Gastroesophageal sphincter (tissue), 4 donors: Measurements from ENCODE around the gene GARS1. TPM values are rescaled to one million over a fixed set of nuclear protein-coding genes. Genes with fewer than 3 reads are reported as not detected.

Experiments used
- ATAC-seq: fragments of 150-250 bp; one replicate; pipeline ENCODE4 v1.9.1; 2016; ENCODE audit warnings: mild to moderate bottlenecking, moderate library complexity
- H3K27ac ChIP-seq, 4 donors: fragments of 200-600 bp; sonication (generic) in 3 of 4; 1 replicate in 3 of 4; 2 replicates in 1 of 4; pipeline ENCODE4 v1.5.1; 2016 to 2019
- H3K27me3 ChIP-seq: fragments of 200-600 bp; sonication (generic); one replicate; pipeline ENCODE4 v1.5.1; 2019
- H3K36me3 ChIP-seq, 2 donors: fragments of 200-600 bp; sonication (generic); one replicate each; pipeline ENCODE4 v1.5.1; 2019; ENCODE audit warnings: control low read depth in 1 of 2
- H3K4me1 ChIP-seq, 3 donors: fragments of 200-600 bp; sonication (generic); 1 replicate in 2 of 3; 2 replicates in 1 of 3; pipeline ENCODE4 v1.5.1; 2016 to 2019; ENCODE audit warnings: control low read depth in 2 of 3
- H3K4me3 ChIP-seq, 2 donors: fragments of 200-600 bp; sonication (generic); one replicate each; pipeline ENCODE4 v1.5.1; 2019; ENCODE audit warnings: mild to moderate bottlenecking in 1 of 2, moderate library complexity in 1 of 2
- H3K9me3 ChIP-seq, 3 donors: fragments of 200-600 bp; sonication (generic); one replicate each; pipeline ENCODE4 v1.5.1; 2017 to 2019; ENCODE audit warnings: control low read depth in 2 of 3
- EP300 ChIP-seq: sonication (generic); formaldehyde crosslinking; IDR thresholded peaks from one replicate; pipeline ENCODE4 v1.6.1; 2017; ENCODE audit warnings: antibody characterized with exemption, mild to moderate bottlenecking
- POLR2A ChIP-seq, 2 donors: fragments of 450-650 bp; IDR thresholded peaks; one replicate each; pipeline ENCODE4 v1.6.1; 2017; ENCODE audit warnings: antibody characterized with exemption in 2 of 2, mild to moderate bottlenecking in 2 of 2, moderate library complexity in 1 of 2
- POLR2AphosphoS5 ChIP-seq: sonication (generic); formaldehyde crosslinking; IDR thresholded peaks from one replicate; pipeline ENCODE4 v1.6.1; 2017; ENCODE audit warnings: antibody characterized with exemption
- WGBS, 2 donors: methylation state at CpG; one replicate each; pipeline ENCODE4 v1.1.5; 2018; ENCODE audit warnings: low coverage in 1 of 2; 5-methylcytosine and 5-hydroxymethylcytosine counted together
- total RNA-seq, 4 donors: library from RNA; depleted of rRNA; stranded (reverse); fragments of >200 nt; gene quantifications; one replicate each; pipeline ENCODE4 v1.1.0, GENCODE V29; 2016
- TF ChIP-seq, protein P1 (sequence below), 4 experiments: fragments of 200-600 bp in 2 of 4; fragments of 450-650 bp in 2 of 4; sonication (generic) in 1 of 4; IDR thresholded peaks; one replicate each; pipeline ENCODE4 v1.5.1; 2017 to 2019; ENCODE audit warnings: antibody characterized with exemption in 4 of 4, mild to moderate bottlenecking in 2 of 4, moderate library complexity in 2 of 4

The GARS1 gene
- total RNA-seq, 4 donors from 2014 or later = 44.7 to 81.9 (median 49.7) TPM

DNA sequence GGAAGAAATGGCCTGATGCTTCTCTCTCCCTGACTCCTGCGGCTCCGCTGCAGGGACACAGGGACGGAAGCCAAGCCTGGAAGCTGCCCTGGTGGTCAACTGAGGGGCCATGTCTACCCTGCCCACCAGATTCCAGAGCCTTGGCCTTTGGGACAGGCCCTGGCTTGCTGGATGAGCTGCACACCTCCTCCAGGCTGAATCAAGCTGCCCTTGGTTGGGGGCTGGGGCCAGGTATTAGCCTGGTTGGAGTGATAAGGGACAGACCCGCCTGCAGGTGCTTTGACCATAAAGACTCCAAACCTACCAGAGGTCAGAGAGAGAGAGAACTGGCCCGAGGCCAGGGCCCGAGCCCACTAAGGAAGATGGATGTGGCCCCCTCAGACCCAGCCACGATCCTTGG is 57.5 kb downstream of the GARS1 start:
- no peak for ATAC-seq
- WGBS, 2 donors = 83 to 93% methylated on average over 3 to 5 of the region's 7 CpGs

DNA sequence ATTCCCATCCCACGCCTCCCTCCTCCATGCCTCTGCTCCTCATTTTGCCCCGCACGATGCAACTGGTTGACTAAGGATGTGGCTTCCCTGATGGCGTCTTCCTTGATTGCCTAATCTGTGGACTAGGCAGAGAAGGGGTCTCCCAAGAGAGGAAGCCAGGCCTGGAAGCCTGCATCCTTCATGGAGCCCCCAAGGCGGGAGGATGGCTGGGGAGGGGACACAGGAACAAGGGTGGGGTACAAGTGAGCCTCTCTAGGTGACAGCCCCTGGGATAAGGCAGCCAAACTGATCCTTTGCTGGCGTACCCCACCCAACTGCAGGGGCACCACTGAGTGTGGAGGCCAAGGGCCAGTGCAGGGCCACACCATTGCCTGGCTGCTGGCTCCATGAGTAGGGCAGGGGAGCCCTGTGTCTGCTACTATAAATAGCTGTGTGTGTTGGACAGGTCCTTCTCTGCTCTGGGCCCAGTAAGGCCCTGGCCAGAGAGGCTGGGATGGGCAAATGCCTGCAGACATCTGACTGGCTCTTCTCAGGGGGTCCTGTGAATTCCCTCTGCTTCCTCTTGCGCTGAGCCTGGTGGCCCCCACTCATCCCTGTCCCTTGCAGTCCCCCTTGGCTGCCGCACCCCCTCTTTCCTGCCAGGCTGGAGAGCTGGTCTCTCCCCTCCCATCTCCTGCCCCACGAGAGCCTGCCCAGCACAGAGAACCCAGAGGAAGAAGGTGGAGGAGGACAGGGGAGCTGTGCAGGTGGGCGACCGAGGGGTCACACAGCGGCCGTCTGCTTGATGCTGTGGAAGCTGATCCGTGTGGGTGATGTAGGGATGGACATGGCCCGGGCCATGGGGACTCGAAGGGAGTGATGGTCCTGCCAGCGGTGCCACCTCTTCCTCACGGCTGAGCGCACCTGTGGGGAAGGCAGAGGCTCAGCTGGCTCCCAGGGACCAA is 58.3 kb downstream of the GARS1 start:
- H3K4me1 ChIP-seq = no peaks in the 10 kb centered on the region
- H3K9me3 ChIP-seq = no peaks in the 10 kb centered on the region
- H3K27me3 ChIP-seq = no peaks in the 10 kb centered on the region
- no peak overlapping the region for H3K4me3 ChIP-seq
- TF ChIP-seq, protein P1, sequence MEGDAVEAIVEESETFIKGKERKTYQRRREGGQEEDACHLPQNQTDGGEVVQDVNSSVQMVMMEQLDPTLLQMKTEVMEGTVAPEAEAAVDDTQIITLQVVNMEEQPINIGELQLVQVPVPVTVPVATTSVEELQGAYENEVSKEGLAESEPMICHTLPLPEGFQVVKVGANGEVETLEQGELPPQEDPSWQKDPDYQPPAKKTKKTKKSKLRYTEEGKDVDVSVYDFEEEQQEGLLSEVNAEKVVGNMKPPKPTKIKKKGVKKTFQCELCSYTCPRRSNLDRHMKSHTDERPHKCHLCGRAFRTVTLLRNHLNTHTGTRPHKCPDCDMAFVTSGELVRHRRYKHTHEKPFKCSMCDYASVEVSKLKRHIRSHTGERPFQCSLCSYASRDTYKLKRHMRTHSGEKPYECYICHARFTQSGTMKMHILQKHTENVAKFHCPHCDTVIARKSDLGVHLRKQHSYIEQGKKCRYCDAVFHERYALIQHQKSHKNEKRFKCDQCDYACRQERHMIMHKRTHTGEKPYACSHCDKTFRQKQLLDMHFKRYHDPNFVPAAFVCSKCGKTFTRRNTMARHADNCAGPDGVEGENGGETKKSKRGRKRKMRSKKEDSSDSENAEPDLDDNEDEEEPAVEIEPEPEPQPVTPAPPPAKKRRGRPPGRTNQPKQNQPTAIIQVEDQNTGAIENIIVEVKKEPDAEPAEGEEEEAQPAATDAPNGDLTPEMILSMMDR (IDR thresholded peaks at IDR 0.05) = no peak
- TF ChIP-seq EP300 (no peak), POLR2A (IDR thresholded peaks at IDR 0.05) (no peak), POLR2AphosphoS5 (no peak)
- ATAC-seq = no peak
- no CpG with 5 or more reads among the region's 19 CpGs for WGBS, 2 donors
- no peaks in the 10 kb centered on the region for H3K36me3 ChIP-seq
- H3K27ac ChIP-seq = no peak overlapping the region

More for the DNA sequence above, 57.5 kb downstream of the GARS1 start:
- no peak overlapping the region for H3K27ac ChIP-seq
- H3K9me3 ChIP-seq = no peaks in the 10 kb centered on the region
- no peak for TF ChIP-seq EP300
- TF ChIP-seq, protein P1 (IDR thresholded peaks at IDR 0.05) = no peak
- no peak for TF ChIP-seq POLR2AphosphoS5
- no peak for TF ChIP-seq POLR2A (IDR thresholded peaks at IDR 0.05)
- H3K4me3 ChIP-seq = no peak overlapping the region
- no peaks in the 10 kb centered on the region for H3K4me1 ChIP-seq
- H3K27me3 ChIP-seq = no peaks in the 10 kb centered on the region
- no peaks in the 10 kb centered on the region for H3K36me3 ChIP-seq

DNA sequence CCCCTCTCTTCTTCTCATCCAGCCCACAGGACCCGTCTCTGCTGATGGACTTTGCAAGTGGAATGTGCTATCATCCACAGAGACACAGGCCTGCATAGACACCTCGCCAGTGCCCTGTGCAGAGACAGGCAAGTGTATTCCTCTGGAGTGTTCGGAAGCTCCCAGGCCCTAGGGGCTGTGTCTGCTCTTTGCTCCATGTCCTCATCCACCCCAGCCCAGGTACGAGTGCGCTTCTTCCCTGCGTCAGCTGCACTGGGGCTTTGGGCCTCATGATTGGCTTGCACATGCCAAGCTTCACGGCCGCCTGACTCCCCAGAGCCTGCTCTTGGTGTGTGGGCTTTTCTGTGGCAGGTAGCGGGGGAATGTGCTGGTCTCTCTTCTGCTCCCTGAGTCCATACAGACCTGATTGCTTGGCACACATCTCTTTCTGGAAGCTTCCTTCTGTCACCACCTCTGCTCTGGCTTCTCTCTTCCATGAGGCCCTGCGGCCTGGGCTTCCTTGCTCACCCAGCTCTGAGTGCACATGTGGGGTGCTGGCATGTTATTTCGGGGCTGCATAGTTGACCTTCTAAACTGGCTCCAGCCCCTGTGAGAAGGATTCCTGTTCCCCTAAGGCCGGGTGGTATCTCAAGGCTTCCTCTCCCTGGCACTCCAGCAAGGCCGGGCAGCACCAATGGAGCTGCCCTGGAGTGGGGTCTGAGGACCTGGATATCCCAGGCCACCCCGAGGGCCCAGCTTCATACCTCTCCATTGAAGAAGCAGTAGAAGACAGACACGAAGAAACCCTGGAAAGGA is 59.8 kb downstream of the GARS1 start:
- no peak for ATAC-seq
- no peak for TF ChIP-seq POLR2A (IDR thresholded peaks at IDR 0.05)
- no peak for TF ChIP-seq EP300
- no peak for TF ChIP-seq POLR2AphosphoS5
- TF ChIP-seq, protein P1 (IDR thresholded peaks at IDR 0.05) = no peak
- no peak overlapping the region for H3K27ac ChIP-seq
- no peak overlapping the region for H3K4me3 ChIP-seq
- no peaks in the 10 kb centered on the region for H3K36me3 ChIP-seq
- no peaks in the 10 kb centered on the region for H3K4me1 ChIP-seq
- H3K9me3 ChIP-seq = no peaks in the 10 kb centered on the region
- no peaks in the 10 kb centered on the region for H3K27me3 ChIP-seq
- 90 to 100% methylated on average over 1 to 8 of the region's 15 CpGs for WGBS, 2 donors

DNA sequence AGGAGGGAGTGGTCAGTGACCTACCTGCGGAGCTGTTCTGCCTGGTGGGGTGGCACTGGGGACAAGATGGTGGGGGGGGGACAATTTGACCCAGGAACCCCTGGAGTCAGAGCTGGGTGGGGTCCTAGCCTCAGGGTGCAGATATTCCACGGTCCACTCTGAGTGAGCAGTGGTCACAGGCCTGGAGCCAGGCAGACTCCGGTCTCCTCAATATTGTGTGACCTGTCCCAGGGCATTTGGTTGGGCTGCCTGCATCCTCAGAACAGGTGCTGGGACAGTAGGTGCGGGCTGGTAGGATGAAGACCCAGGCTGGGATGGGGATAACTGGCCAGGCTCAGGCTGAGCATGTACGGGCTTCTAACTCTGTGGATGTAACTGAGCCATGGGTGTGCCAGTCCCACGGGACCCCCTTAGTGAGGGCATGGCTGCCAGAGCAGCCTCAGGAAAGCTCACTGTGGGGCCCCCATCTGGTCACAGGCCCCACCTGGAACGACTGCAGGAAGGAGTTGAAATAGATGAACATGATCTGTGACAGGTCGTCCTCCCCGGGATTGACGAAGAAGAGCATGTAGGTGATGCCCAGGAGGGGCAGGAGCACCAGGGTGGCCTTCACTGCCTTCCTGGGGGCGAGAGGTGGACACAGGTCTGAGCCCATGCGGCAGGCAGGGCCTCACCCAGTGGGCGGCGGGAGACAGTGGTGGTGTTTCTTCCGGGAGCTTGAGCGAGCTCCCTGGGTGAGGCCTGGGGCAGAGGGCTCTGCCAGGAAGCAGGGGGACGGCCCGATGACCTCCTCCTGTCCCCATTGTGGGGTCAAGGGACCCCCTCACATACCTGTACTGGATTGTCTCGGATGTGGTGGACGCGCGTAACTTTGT is 60.7 kb downstream of the GARS1 start:
- H3K9me3 ChIP-seq = no peaks in the 10 kb centered on the region
- H3K36me3 ChIP-seq = no peaks in the 10 kb centered on the region
- no peak for ATAC-seq
- WGBS, 2 donors = 82 to 88% methylated on average over 5 to 9 of the region's 22 CpGs
- no peak overlapping the region for H3K4me3 ChIP-seq
- no peak overlapping the region for H3K27ac ChIP-seq
- no peaks in the 10 kb centered on the region for H3K4me1 ChIP-seq
- TF ChIP-seq POLR2A (IDR thresholded peaks at IDR 0.05) (no peak), POLR2AphosphoS5 (no peak), EP300 (no peak)
- TF ChIP-seq, protein P1 (IDR thresholded peaks at IDR 0.05) = no peak
- no peaks in the 10 kb centered on the region for H3K27me3 ChIP-seq
